GM21619 (cell line): ENCODE results near the gene EDIL3.
"Not testable (repeated sequence)": the region's sequence is repeated elsewhere in the genome, so short reads cannot be mapped to it uniquely, and the experiment has no call there.

Source experiments
- ATAC-seq: cut with Tn5 transposase; IDR thresholded peaks from one replicate; pipeline ENCODE4 v1.9.1; 2021; ENCODE audit not compliant: unreplicated experiment

Gene EDIL3

GRCh38 chr5:84379749-84380148 lies 4.9 kb downstream of the EDIL3 start:
- no peak for ATAC-seq

- no peak for ATAC-seq
Observed at GRCh38 chr5:84378961-84379360, 5.7 kb downstream of the EDIL3 start.

- no peak for ATAC-seq
Observed at GRCh38 chr5:84378420-84378819, 6.3 kb downstream of the EDIL3 start.

- ATAC-seq = no peak
Observed at GRCh38 chr5:84376346-84376745, 8.3 kb downstream of the EDIL3 start.

DNA sequence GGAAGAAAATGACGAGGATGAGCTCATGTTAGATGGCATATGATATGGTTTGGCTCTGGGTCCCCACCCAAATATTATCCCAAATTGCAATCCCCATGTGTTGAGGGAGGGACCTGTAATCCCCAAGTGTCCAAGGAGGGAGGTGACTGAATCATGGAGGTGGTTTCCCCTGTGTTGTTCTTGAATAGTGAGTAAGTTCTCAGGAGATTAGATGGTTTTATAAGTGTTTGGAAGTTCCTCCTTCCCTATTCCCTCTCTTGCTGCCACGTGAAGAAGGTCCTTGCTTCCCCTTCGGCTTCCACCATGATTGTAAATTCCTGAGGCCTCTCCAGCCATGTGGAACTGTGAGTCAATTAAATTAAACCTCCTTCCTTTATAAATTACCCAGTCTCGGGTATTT lies 10.1 kb downstream of the EDIL3 start:
- ATAC-seq = no peak

DNA sequence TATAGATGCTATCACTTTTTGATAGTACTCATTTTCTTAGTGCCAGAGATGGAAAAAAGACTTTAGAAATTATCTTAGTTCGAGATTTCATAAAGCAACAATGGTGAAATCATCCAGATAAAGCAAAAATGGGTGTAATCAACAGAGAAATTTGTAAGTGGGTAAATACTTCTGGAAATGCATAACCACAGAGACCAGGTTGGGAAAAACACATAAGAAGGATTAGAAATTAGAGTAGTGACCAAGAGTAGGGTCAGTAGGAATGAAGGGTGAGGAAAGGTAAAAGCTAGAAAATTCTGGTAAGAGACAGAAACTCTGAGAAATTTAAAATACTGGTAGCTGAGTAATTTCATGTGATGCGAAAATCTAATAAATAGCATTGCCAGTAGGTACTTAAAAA lies 11.2 kb downstream of the EDIL3 start:
- ATAC-seq = no peak

GRCh38 chr5:84372066-84372695 lies 12.5 kb downstream of the EDIL3 start:
- ATAC-seq = no peak

GRCh38 chr5:84370176-84370575 lies 14.5 kb downstream of the EDIL3 start:
- no peak for ATAC-seq

- ATAC-seq = no peak
Observed at GRCh38 chr5:84364043-84364442, 20.6 kb downstream of the EDIL3 start.

GRCh38 chr5:84362061-84362720 lies 22.5 kb downstream of the EDIL3 start:
- no peak for ATAC-seq

DNA sequence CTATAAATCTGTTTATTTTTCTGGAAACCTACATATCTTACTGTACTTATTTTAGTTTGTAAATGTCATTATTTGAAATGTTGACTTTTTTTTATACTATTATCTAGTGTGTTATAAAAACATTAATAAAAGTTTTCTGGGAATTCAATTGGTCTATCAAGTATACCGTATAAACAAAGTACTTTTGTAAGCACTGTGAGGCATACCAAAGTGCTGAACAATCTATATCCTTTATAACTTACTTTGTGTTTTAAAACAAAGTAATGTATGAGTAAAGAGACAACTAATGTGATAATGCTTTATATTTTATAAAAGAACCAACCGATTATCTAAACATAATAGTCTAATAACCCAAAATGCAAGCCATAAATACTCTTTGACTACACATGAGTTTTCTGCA lies 23.1 kb downstream of the EDIL3 start:
- no peak for ATAC-seq

GRCh38 chr5:84360056-84360455 lies 24.6 kb downstream of the EDIL3 start:
- ATAC-seq = no peak

DNA sequence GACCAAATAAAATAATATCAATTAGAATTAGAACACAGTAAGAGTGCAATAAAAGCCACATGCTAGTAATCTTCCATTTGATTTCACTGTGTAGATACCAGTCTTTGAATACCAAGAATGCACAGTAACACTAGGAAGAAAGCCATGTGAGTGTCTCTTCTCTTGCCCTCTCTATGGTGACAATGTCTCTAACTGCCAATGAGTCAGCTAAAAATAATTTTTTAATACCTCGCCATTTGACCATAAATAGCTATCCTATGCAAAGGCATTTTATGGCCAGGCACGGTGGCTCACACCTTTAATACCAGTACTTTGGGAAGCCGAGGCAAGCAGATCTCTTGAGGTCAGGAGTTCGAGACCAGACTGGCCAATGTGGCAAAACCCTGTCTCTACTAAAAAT lies 30.6 kb downstream of the EDIL3 start:
- no peak for ATAC-seq

DNA sequence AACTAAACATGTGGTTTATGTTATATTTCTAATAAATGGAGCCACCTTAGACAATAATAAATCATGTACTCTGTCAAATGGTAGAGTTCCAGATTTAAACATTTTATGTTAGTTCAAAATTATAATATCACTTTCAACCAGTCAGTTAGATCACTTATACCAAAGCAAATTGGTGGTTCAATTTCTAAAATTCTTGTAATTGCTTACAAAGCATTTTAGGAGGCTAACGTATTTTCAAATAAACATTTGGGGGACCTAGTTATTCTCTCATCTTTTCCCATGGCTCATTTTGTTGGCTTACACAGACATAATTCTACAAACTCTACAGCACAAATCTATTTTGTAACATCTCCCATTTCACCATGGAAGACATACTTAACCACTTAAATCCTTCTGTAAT lies 39.9 kb downstream of the EDIL3 start:
- ATAC-seq = no peak

- ATAC-seq = no peak
Observed at GRCh38 chr5:84343171-84343570, 41.5 kb downstream of the EDIL3 start.

- no peak for ATAC-seq
Observed at GRCh38 chr5:84332106-84332505, 52.6 kb downstream of the EDIL3 start.

DNA sequence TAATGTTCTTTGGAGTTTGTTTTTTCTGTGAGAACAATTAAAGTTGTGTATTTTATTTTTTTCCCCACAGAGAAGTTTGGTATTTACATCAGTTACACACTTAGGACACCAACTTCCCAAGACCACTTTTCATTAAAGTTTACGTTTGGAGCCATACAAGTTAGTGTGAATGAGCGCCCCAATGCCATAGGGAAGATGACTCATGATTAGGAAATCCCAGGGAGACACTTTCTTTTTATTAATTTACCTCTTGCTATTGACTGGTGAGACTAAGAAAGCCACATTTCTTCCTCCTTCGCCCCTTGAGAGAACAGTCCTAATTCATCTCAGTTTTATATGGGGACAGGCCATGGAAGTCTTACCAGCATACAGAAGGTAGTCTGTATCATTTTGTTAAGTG lies 57.1 kb downstream of the EDIL3 start:
- ATAC-seq = no peak

DNA sequence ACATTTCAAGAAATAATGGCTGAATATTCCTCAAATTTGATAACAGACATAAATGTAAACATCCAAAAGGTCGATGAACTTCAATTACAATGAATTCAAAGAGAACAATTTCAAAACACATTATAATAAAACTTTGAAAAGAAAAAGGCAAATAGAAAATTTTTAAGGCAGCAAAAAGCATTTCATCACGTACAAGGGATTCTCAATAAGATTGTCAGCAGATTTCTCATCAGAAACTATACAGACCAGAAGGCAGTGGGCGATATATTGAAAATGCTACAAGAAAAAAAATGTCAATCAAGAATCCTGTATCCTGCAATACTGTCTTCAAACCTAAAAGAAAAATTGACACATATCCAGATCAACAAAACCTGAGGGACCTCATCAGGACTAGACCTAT lies 62.0 kb downstream of the EDIL3 start:
- no peak for ATAC-seq

DNA sequence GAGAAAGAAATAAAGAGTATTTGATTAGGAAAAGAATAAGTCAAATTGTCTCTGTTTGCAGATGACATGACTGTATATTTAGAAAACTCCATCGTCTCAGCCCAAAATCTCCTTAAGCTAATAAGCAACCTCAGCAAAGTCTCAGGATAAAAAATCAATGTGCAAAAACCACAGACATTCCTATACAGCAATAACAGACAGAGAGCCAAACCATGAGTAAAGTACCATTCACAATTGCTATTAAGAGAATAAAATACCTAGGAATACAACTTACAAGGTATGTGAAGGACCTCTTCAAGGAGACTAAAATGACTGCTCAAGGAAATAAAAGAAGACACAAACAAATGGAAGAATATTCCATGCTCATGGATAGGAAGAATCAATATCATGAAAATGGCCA lies 66.9 kb downstream of the EDIL3 start:
- not testable (repeated sequence) for ATAC-seq

DNA sequence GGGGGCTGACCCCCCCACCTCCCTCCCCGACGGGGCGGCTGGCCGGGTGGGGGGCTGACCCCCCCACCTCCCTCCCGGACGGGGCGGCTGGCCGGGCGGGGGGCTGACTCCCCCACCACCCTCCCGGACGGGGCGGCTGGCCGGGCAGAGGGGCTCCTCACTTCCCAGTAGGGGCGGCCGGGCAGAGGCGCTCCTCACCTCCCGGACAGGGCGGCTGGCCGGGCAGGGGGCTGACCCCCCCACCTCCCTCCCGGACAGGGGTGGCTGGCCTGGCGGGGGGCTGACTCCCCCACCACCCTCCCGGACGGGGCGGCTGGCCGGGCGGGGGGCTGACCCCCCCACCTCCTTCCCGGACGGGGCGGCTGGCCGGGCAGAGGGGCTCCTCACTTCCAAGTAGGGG lies 72.4 kb downstream of the EDIL3 start:
- ATAC-seq = not testable (repeated sequence)

DNA sequence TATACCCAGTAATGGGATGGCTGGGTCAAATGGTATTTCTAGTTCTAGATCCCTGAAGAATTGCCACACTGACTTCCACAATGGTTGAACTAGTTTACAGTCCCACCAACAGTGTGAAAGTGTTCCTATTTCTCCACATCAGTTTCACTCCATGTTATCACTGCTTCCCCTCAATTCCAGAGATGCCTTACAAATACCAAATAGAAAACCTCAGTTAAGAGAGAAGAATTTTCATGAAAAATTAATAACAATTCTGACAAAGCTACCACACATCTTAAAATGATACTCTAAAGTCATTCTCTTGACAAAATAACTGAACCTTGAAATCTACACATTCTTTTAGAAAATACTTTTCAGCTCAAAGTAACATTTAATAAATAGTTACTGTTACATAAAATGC lies 74.8 kb downstream of the EDIL3 start:
- not testable (repeated sequence) for ATAC-seq

GRCh38 chr5:84306601-84307000 lies 78.1 kb downstream of the EDIL3 start:
- no peak for ATAC-seq

GRCh38 chr5:84304599-84304998 lies 80.1 kb downstream of the EDIL3 start:
- ATAC-seq = no peak
